Transverse colon (tissue), 4 donors: ENCODE results near the gene MAP3K12. TPM values are rescaled to one million over a fixed set of nuclear protein-coding genes. Genes with fewer than 3 reads are reported as not detected.

Experiments used
- DNase-seq: peaks from one replicate; pipeline ENCODE4 v3.0.0-alpha.2; 2019
- H3K27ac ChIP-seq, 4 donors: fragments of 200-600 bp; sonication (generic); 2 replicates each; pipeline ENCODE4 v1.5.1; 2016 to 2018; ENCODE audit warnings: inconsistent platforms in 4 of 4
- H3K27me3 ChIP-seq: fragments of 200-600 bp; sonication (generic); 2 replicates; pipeline ENCODE4 v1.5.1; 2017; ENCODE audit warnings: inconsistent platforms
- H3K36me3 ChIP-seq, 4 donors: fragments of 200-600 bp; sonication (generic); 2 replicates each; pipeline ENCODE4 v1.5.1; 2017 to 2019; ENCODE audit warnings: inconsistent platforms in 4 of 4
- H3K4me1 ChIP-seq, 4 donors: fragments of 200-600 bp; sonication (generic); 2 replicates each; pipeline ENCODE4 v1.5.1; 2017 to 2020; ENCODE audit warnings: inconsistent platforms in 4 of 4
- H3K4me3 ChIP-seq, 4 donors: fragments of 200-600 bp; sonication (generic); 1 replicate in 1 of 4; 2 replicates in 3 of 4; pipeline versions ENCODE4 v1.5.1 to v1.6.1; 2017 to 2019; ENCODE audit warnings: inconsistent platforms in 4 of 4
- H3K9me3 ChIP-seq, 2 donors: fragments of 200-600 bp; sonication (generic); 2 replicates each; pipeline ENCODE4 v1.5.1; 2017 to 2019; ENCODE audit warnings: inconsistent platforms in 2 of 2
- CTCF ChIP-seq, 5 experiments: fragments of 200-600 bp in 3 of 5; fragments of 450-650 bp in 2 of 5; sonication (generic) in 3 of 5; IDR thresholded peaks; 1 replicate in 2 of 5; 2 replicates in 3 of 5; pipeline ENCODE4 v1.5.1; 2016 to 2017; ENCODE audit warnings: antibody characterized with exemption in 5 of 5, inconsistent platforms in 3 of 5, mild to moderate bottlenecking in 2 of 5, moderate library complexity in 1 of 5
- EP300 ChIP-seq: sonication (generic); formaldehyde crosslinking; IDR thresholded peaks from one replicate; pipeline ENCODE4 v1.6.1; 2017; ENCODE audit warnings: antibody characterized with exemption, low read depth
- POLR2A ChIP-seq: fragments of 450-650 bp; IDR thresholded peaks from one replicate; pipeline ENCODE4 v1.6.1; 2016; ENCODE audit warnings: antibody characterized with exemption, mild to moderate bottlenecking, moderate library complexity
- POLR2AphosphoS5 ChIP-seq, 3 donors: sonication (generic); formaldehyde crosslinking; IDR thresholded peaks; one replicate each; pipeline ENCODE4 v1.6.1; 2016; ENCODE audit warnings: antibody characterized with exemption in 3 of 3
- WGBS, 2 donors: methylation state at CpG; one replicate each; pipeline ENCODE4 v1.1.5; 2018; ENCODE audit warnings: low coverage in 1 of 2; 5-methylcytosine and 5-hydroxymethylcytosine counted together
- in situ Hi-C, 4 donors: fragments of 200-750 bp; cut with MboI; loops; one replicate each; pipeline versions ENCODE4 v1.15.0 to v1.15.1; 2017; ENCODE audit warnings: low sequenced_read_pairs in 3 of 4, low pct_ligation_motif_present in 1 of 4, low pct_unique_long_range_greater_than_20kb in 1 of 4
- intact Hi-C: fragments of 100-400 bp; cut with DNase I; formaldehyde crosslinking; loops from one replicate; pipeline ENCODE4 v1.15.1; 2023; ENCODE audit warnings: low total_unique reads
- total RNA-seq, 4 donors: library from RNA; depleted of rRNA; stranded (reverse); fragments of >200 nt; gene quantifications; one replicate each; pipeline ENCODE4 v1.1.0, GENCODE V29; 2016

MAP3K12 gene
- total RNA-seq, 4 donors from 2014 or later, result 6.8 to 20.9 (median 10.3) TPM

GRCh38 chr12:53468282-53468681, 31.0 kb downstream of the MAP3K12 start:
- intact Hi-C loops (no loop called here), in situ Hi-C loops (no loop called here)
- H3K4me1 ChIP-seq, result peaks cover 0 to 13% (median 2%) of the 10 kb centered on the region in 4 donors
- no peaks in the 10 kb centered on the region for H3K27me3 ChIP-seq
- H3K36me3 ChIP-seq, result peaks cover 0 to 97% (median 48%) of the 10 kb centered on the region in 4 donors
- TF ChIP-seq CTCF (IDR thresholded peaks at IDR 0.05) (no peak), EP300 (no peak), POLR2A (no peak), POLR2AphosphoS5 (IDR thresholded peaks at IDR 0.05) (no peak)
- H3K4me3 ChIP-seq, result no peak overlapping the region
- H3K9me3 ChIP-seq, result no peaks in the 10 kb centered on the region
- H3K27ac ChIP-seq, result no peak overlapping the region
- DNase-seq, result no peak
- 75 to 82% methylated on average over 1 of the region's 1 CpG for whole genome bisulfite sequencing, 2 donors

- no peak for DNase-seq
- peaks cover 0 to 13% (median 0%) of the 10 kb centered on the region in 4 donors for H3K4me1 ChIP-seq
- in situ Hi-C loops, result no loop called here
- intact Hi-C loops, result no loop called here
- TF ChIP-seq POLR2A, result no peak
- no peak for TF ChIP-seq EP300
- no peak for TF ChIP-seq POLR2AphosphoS5 (IDR thresholded peaks at IDR 0.05)
- TF ChIP-seq CTCF (IDR thresholded peaks at IDR 0.05), result no peak
- no peak overlapping the region for H3K27ac ChIP-seq
- H3K36me3 ChIP-seq, result peaks cover 0 to 97% (median 48%) of the 10 kb centered on the region in 4 donors
- WGBS, 2 donors, result 66 to 68% methylated on average over 2 of the region's 2 CpGs
- H3K9me3 ChIP-seq, result no peaks in the 10 kb centered on the region
- H3K27me3 ChIP-seq, result no peaks in the 10 kb centered on the region
- no peak overlapping the region for H3K4me3 ChIP-seq
Measured at GRCh38 chr12:53467880-53468279, 31.4 kb downstream of the MAP3K12 start.

DNA sequence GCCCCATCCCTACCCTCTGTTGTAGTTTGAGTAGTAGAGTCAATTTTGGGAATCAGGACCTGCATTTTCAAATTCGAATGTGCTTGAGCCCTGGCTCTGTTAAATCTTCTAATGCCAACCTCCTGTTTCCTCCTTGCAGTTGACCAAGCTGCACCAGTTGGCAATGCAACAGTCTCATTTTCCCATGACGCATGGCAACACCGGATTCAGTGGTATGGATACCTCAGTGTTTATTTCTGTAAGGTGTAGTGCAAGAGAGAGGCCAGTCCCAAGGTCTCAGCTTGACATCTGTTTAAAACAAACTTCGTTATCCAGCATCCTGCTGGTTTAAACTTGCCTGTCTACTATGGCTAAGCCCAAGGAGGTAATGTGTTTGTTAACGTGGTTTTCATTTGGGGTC, 32.2 kb downstream of the MAP3K12 start:
- H3K36me3 ChIP-seq, result peaks cover 1 to 98% (median 49%) of the 10 kb centered on the region in 4 donors
- in situ Hi-C loops, result no loop called here
- H3K4me1 ChIP-seq, result peaks cover 0 to 8% (median 0%) of the 10 kb centered on the region in 4 donors
- 72% methylated on average over 5 of the region's 5 CpGs; no CpG with 5 or more reads in 1 of the 2 donors for WGBS, 2 donors
- H3K27ac ChIP-seq, result no peak overlapping the region
- TF ChIP-seq EP300 (no peak), POLR2A (no peak), CTCF (IDR thresholded peaks at IDR 0.05) (no peak), POLR2AphosphoS5 (IDR thresholded peaks at IDR 0.05) (no peak)
- no peak for DNase-seq
- H3K9me3 ChIP-seq, result no peaks in the 10 kb centered on the region
- no peaks in the 10 kb centered on the region for H3K27me3 ChIP-seq
- intact Hi-C loops, result no loop called here
- no peak overlapping the region for H3K4me3 ChIP-seq

DNA sequence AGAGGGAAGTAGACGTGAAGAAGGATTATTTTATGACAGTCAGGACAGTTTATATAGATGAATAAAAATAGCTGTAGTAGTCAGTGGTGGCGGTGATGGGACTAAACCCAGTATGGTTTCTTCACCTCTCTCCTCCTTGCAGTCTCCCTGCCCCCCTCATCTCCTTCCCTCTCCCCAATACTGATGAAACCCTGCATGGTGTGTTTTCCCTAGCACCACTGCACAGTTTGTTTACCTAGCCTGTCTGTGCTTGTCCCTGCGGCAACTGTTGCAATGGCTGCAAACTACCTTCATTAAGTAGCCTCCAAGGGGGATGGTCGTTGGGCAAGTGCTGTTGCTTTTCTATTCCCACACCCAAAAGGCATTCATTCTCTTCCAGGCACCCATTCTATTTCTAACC, 32.6 kb downstream of the MAP3K12 start:
- Histone ChIP-seq H3K27ac (no peak overlapping the region), H3K4me3 (no peak overlapping the region), H3K9me3 (no peaks in the 10 kb centered on the region), H3K36me3 (peaks cover 1 to 98% (median 50%) of the 10 kb centered on the region in 4 donors), H3K4me1 (peaks cover 0 to 5% (median 0%) of the 10 kb centered on the region in 4 donors), H3K27me3 (no peaks in the 10 kb centered on the region)
- TF ChIP-seq CTCF (IDR thresholded peaks at IDR 0.05), result no peak
- TF ChIP-seq POLR2A, result no peak
- TF ChIP-seq EP300, result no peak
- TF ChIP-seq POLR2AphosphoS5 (IDR thresholded peaks at IDR 0.05), result no peak
- no peak for DNase-seq
- intact Hi-C loops (no loop called here), in situ Hi-C loops (no loop called here)
- WGBS, 2 donors, result 68 to 69% methylated on average over 4 of the region's 4 CpGs
